MCF 10A (cell line): Measurements from ENCODE around the gene FBXL4. TPM values are rescaled to one million over a fixed set of nuclear protein-coding genes. Genes with fewer than 3 reads are reported as not detected.

Experiments used
- BruUV-seq: library from RNA; stranded (reverse); fragments of 400-500 nt; replicated peaks from 2 replicates; lab custom pipeline; 2021; lab: Mats Ljungman, UMichigan
- CTCF ChIA-PET: fragments of 300-600 bp; sonication (Branson Sonifier 250); formaldehyde crosslinking; extraction: SDS; loops from one replicate; lab custom pipeline; 2021; ENCODE audit warnings: antibody characterized with exemption, inconsistent platforms; lab: Yijun Ruan, JAX
- POLR2A ChIA-PET: fragments of 300-600, 350-650 bp; sonication (Branson Sonifier 250); formaldehyde crosslinking; extraction: SDS; loops from one replicate; lab custom pipeline; 2020; ENCODE audit warnings: antibody characterized with exemption, inconsistent platforms; lab: Yijun Ruan, JAX
- DNase-seq: peaks from one replicate; pipeline ENCODE4 v3.0.0-alpha.2; 2018; ENCODE audit not compliant: unreplicated experiment
- H3K27ac Mint-ChIP-seq: one replicate; pipeline ENCODE4 v1.8.0; 2022; ENCODE audit warnings: mild to moderate bottlenecking, low read depth, mixed read lengths; ENCODE audit not compliant: unreplicated experiment
- H3K27me3 Mint-ChIP-seq: one replicate; pipeline ENCODE4 v1.8.0; 2022; ENCODE audit warnings: mixed read lengths; ENCODE audit not compliant: insufficient read depth, unreplicated experiment
- H3K36me3 Mint-ChIP-seq: one replicate; pipeline ENCODE4 v1.8.0; 2022; ENCODE audit warnings: mild to moderate bottlenecking, moderate library complexity, mixed read lengths; ENCODE audit not compliant: insufficient read depth, unreplicated experiment
- H3K4me1 Mint-ChIP-seq: one replicate; pipeline ENCODE4 v1.8.0; 2022; ENCODE audit warnings: mixed read lengths; ENCODE audit not compliant: insufficient read depth, unreplicated experiment
- H3K4me3 Mint-ChIP-seq: one replicate; pipeline ENCODE4 v1.8.0; 2022; ENCODE audit warnings: mild to moderate bottlenecking, moderate library complexity, mixed read lengths; ENCODE audit not compliant: unreplicated experiment
- H3K9me3 Mint-ChIP-seq: one replicate; pipeline ENCODE4 v1.8.0; 2022; ENCODE audit warnings: mixed read lengths; ENCODE audit not compliant: unreplicated experiment
- CTCF ChIP-seq: fragments of 200-600 bp; IDR thresholded peaks from one replicate; pipeline ENCODE4 v1.8.0; 2022; ENCODE audit warnings: antibody characterized with exemption, mild to moderate bottlenecking; ENCODE audit not compliant: unreplicated experiment
- intact Hi-C: fragments of 100-400 bp; cut with micrococcal nuclease; formaldehyde crosslinking; loops from 2 replicates; pipeline ENCODE4 v1.14.1; 2022
- total RNA-seq: library from RNA; stranded (reverse); gene quantifications from 2 replicates; pipeline ENCODE4 v1.2.3, GENCODE V29; 2022

FBXL4 gene
- total RNA-seq, 1 experiment from 2014 or later, result 15.7 TPM

GRCh38 chr6:98946879-98947410 is 801 bp downstream of the FBXL4 start:
- ChIA-PET CTCF (no interaction called here), POLR2A (interaction anchor here (0.6 to 1.4 kb wide), 7 partner anchors 10 to 1766 kb away, joined by 3 to 6 read pairs (median 3); no protein-coding TSS in a partner anchor)
- peak; percentile 67 for DNase-seq
- intact Hi-C loops, result loop anchor here (10.0 kb wide), 1 partner anchor 478 kb away; the partner anchor contains the start of gene PNISR
- TF ChIP-seq CTCF, result no peak
- H3K27ac Mint-ChIP-seq, result peak overlapping the region; percentile 95
- H3K9me3 Mint-ChIP-seq, result peaks cover 6% of the 10 kb centered on the region
- H3K4me1 Mint-ChIP-seq, result peaks cover 21% of the 10 kb centered on the region
- peak overlapping the region; percentile 88 for H3K4me3 Mint-ChIP-seq
- H3K27me3 Mint-ChIP-seq, result no peaks in the 10 kb centered on the region
- BruUV-seq, result TSS peak; percentile 43
- peaks cover 5% of the 10 kb centered on the region for H3K36me3 Mint-ChIP-seq

GRCh38 chr6:98946266-98946878 is 1.4 kb downstream of the FBXL4 start:
- no peak for TF ChIP-seq CTCF
- BruUV-seq, result no TSS peak
- H3K4me3 Mint-ChIP-seq, result peak overlapping the region; percentile 88
- CTCF ChIA-PET, result no interaction called here
- intact Hi-C loops, result loop anchor here (10.0 kb wide), 1 partner anchor 478 kb away; the partner anchor contains the start of gene PNISR
- peaks cover 21% of the 10 kb centered on the region for H3K4me1 Mint-ChIP-seq
- POLR2A ChIA-PET, result interaction anchor here (0.6 to 1.4 kb wide), 5 partner anchors 10 to 1575 kb away, joined by 3 to 6 read pairs (median 3); no protein-coding TSS in a partner anchor
- no peaks in the 10 kb centered on the region for H3K27me3 Mint-ChIP-seq
- H3K27ac Mint-ChIP-seq, result peak overlapping the region; percentile 95
- DNase-seq, result peak; percentile 14
- H3K9me3 Mint-ChIP-seq, result peaks cover 6% of the 10 kb centered on the region
- peaks cover 5% of the 10 kb centered on the region for H3K36me3 Mint-ChIP-seq

- peak overlapping the region; percentile 88 for H3K4me3 Mint-ChIP-seq
- H3K27ac Mint-ChIP-seq, result peak overlapping the region; percentile 95
- no TSS peak for BruUV-seq
- peak; percentile 8 for DNase-seq
- no peaks in the 10 kb centered on the region for H3K27me3 Mint-ChIP-seq
- H3K36me3 Mint-ChIP-seq, result peaks cover 5% of the 10 kb centered on the region
- intact Hi-C loops, result loop anchor here (10.0 kb wide), 1 partner anchor 479 kb away; the partner anchor contains the start of gene PNISR
- ChIA-PET POLR2A (interaction anchor here (1.0 kb wide), 1 partner anchor 60 kb away, joined by 3 read pairs; no protein-coding TSS in a partner anchor), CTCF (no interaction called here)
- H3K4me1 Mint-ChIP-seq, result peaks cover 21% of the 10 kb centered on the region
- H3K9me3 Mint-ChIP-seq, result peaks cover 9% of the 10 kb centered on the region
- no peak for TF ChIP-seq CTCF
These were observed 2.2 kb downstream of the FBXL4 start for GRCh38 chr6:98945311-98946115.
